Measurements from ENCODE around the gene TNN.

GRCh38 chr1:175062858-175063257 lies 4.8 kb upstream of the TNN start:
- TF ChIP-seq CTCF (conservative IDR thresholded peaks at IDR 0.05; ENCODE audit: low read depth, low read length): no peak
- no peak for TF ChIP-seq EZH2 (IDR thresholded peaks at IDR 0.05; ENCODE audit: borderline replicate concordance, low read depth, low read length, poor library complexity, severe bottlenecking)

Measured in A673 (cell line).